Stimulated activated CD8-positive, alpha-beta memory T cell treated with anti-CD3 and anti-CD28 coated beads, Interleukin-4, amount 100 ng/mL, for 4 hours (primary cell): ENCODE measurements around the gene HAPLN2.
"Not testable (repeated sequence)": the region's sequence is repeated elsewhere in the genome, so short reads cannot be mapped to it uniquely, and the experiment has no call there.

Source experiments
- DNase-seq, 2 donors: peaks; one replicate each; pipeline ENCODE4 v3.0.0-alpha.2; 2020; ENCODE audit warnings: low read depth in 2 of 2, low spot score in 1 of 2

The HAPLN2 gene

DNA sequence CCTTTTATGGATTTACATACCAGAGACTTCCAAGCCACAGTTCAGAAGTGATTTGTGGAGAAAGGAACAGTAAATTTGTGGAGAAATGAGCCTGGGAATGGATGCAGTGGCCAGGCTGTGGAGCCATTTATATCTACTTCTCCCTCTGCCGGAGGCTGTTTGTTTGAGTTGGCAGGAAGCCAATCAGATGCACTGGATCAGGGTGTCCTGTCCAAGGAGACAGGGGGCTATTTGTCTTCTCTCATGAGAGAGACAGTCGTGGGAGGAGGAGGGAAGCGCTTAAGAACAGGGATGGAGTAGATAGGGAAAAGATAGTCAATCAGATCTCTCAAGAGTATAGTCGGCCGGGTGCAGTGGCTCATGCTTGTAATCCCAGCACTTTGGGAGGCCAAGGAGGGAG lies 2.8 kb upstream of the HAPLN2 start:
- DNase-seq = no peak

DNA sequence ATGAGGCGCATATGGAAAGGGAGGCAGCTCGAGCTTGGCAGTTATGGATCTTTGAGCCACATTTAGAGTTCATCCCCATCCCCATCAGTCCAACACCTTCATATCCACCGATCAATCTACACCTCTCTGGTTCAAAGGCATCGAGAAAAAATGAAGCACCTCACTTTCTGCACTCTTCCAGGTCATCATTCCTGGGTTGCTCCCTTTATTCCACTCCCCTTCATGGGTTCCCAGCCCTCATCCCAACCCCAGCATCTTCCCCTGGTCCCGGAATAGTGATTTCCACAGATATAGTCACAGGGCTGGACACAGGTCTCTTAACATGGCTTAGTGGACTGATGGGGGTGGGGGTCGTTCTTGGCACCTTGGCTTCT lies 354 bp downstream of the HAPLN2 start:
- no peak for DNase-seq

DNA sequence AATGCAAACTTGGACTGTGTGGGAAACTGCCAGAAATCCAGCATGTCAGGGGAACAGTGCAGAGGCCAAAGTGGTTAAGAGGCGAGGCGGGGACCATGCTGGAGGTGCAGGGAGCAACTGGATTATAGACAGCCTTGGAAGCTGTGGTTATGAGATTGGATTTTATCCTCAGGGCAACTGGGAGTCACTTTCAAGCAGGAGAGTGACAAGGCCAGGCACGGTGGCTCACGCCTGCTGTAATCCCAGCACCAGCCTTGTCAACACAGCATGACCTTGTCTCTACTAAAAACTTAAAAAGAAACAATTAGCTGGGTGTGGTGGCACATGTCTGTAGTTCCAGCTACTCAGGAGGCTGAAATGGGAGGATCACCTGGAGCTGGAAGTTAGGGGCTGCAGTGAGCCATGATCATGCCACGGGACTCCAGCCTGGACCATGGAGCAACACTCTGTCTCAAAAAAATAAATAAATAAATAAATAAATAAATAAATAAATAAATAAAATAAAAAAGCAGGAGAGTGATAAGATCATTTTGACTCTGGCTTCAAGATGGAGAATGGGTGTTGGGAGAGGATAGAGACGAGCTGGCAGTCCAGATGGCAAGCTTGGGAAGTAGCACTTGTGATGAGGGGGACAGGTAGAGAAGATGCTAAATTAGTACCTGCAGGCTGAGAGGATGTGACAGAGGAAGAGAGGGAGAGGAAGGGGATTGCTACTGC lies 3.5 kb downstream of the HAPLN2 start:
- DNase-seq = no peak

DNA sequence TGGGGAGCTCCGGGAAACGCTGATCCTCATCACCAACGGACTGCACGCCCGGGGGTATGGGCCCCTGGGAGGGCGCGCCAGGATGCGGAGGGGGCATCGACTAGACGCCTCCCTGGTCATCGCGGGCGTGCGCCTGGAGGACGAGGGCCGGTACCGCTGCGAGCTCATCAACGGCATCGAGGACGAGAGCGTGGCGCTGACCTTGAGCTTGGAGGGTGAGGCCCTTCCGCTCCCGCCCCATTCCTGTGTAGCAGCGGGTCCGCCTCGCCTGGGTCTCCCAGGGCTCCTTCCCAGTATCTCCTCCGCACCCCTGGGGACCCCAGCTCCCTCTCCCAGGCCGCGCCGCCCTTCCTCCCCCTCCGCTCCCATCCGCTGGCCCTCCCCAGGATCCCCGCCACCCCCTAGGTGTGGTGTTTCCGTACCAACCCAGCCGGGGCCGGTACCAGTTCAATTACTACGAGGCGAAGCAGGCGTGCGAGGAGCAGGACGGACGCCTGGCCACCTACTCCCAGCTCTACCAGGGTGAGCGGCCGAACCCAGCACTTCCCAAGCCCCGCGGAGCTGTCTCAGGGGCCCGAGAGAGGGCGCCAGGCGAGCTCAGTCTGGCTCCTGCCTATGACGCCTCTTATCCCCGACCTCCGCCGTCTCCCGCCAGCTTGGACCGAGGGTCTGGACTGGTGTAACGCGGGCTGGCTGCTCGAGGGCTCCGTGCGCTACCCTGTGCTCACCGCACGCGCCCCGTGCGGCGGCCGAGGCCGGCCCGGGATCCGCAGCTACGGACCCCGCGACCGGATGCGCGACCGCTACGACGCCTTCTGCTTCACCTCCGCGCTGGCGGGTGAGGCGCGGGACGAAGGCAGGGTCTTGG lies 5.0 kb downstream of the HAPLN2 start:
- no peak for DNase-seq

DNA sequence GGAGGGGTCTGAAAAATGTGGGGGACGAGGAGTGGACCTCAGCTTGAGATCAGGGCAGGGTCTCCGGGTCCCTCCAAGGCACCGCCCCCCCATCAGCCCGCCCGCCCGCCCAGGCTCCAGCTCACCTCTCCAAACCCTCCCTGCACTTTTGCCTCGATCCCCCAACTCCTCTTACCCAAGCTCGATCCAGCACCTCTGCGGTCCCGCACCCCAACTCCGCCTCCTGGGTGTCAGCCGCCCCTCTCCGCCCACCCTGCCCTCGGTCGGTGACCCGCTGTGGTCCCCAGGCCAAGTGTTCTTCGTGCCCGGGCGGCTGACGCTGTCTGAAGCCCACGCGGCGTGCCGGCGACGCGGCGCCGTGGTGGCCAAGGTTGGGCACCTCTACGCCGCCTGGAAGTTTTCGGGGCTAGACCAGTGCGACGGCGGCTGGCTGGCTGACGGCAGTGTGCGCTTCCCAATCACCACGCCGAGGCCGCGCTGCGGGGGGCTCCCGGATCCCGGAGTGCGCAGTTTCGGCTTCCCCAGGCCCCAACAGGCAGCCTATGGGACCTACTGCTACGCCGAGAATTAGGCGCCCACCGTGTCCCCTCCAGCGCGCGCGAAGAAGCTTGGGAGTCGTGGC lies 5.7 kb downstream of the HAPLN2 start:
- no peak for DNase-seq

DNA sequence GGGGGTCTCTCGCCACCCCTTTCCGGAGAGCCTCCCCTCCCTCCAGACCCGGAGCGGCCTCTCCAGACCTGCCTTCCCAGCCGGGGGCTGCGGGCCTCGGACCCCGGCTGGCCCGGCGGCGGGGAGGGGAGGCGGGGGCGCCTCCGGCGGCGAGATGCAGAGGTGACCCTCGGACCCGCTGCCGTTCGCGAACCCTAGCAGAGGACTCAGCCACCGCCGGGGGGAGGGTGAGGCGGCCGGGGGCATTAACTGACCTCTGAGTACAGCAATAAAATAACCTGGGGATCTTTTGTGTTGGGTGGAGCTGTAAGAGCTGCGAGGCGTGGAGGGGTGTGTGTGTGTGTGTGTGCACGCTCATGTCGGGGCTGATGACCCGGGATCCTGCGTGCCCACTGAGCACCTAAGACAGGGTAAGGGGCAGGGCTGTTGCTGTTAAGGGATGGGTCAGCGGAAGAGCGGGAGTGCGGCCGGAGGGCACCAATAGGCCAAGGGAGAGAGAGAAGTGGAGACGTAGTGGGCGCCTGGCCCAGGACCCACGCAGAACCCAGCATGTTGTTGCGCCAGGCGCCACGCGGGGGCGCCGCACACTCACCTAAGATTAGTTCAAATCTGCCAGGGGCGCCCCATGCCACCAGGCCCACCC lies 6.3 kb downstream of the HAPLN2 start:
- DNase-seq = peak; percentile 40 to 45

DNA sequence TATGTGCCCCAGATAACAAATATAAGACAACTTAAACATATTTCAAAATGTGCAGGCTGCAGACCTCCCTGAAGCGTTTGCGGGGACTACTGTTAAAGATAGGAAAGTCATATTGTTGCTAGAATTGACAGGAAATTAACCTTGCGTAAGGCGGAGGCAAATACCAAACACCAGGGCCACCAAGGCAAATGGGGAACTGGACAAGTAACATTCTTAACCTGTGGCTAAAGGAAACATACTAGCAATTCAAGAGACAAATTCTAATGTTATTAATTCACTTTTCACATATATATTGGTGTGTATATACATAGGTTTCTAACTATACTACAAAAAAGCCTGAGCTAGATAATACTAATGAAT lies 6.8 kb downstream of the HAPLN2 start:
- no peak for DNase-seq

DNA sequence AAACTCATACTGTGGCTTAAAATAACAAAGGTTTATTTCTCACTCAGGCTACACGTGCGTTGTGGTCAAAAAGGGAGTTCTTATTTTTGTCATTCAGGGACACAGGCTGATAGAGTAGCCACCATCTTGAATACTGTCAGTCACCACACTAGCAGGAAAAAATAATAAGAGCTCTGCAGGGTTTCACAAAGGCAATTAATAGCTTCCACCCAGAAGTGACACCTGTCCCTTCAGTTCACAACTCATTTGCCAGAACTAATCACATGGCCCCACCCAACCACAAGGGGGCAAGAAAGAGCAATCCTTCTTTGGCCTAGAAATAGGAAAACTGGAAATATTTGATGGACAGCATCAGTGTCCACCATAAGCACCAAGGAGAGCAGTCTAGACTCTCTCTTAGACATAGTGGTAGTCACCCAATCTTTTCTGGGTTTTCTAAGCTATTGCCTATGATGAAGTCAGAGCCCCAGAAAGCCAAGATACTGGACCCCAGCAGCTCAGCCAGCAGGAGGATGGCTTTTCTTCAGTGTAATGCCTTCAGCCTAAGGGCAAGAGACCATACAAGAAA lies 8.2 kb downstream of the HAPLN2 start:
- no peak for DNase-seq

DNA sequence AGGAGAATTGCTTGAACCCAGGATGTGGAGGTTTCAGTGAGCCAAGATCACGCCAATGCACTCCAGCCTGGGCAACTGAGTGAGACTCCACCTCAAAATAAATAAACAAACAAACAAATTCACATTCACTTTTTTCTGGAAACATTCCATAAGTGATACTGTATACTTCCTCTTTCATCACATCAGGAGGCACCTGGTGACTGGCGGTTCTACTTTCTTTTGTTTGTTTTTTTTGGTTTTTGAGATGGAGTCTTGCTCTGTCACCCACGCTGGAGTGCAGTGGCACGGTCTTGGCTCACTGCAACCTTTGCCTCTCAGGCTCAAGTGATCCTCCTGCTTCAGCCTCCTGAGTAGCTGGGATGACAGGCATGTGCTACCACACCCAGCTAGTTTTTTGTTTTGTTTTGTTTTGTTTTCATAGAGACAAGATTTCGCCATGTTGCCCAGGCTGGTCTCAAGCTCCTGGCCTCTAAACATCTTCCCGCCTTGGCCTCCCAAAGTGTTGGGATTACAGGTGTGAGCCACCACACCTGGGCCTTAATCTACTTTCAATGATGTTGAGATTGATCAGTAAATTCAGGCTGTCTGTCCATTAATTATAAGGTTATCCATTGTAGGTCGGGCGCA lies 10.7 kb downstream of the HAPLN2 start:
- DNase-seq = no peak

DNA sequence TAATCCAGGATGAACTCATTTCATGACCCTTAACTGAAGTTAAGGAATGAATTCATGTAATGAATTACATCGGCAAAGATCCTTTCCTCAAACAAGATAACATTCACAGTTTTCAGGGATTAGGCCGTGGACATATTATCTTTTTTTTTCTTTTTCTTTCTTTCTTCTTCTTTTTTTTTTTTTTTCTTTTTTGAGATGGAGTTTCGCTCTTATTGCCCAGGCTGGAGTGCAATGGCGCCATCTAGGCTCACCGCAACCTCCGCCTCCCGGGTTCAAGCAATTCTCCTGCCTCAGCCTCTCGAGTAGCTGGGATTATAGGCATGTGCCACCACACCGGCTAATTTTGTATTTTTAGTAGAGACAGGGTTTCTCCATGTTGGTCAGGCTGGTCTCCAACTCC lies 11.9 kb downstream of the HAPLN2 start:
- DNase-seq = not testable (repeated sequence)

DNA sequence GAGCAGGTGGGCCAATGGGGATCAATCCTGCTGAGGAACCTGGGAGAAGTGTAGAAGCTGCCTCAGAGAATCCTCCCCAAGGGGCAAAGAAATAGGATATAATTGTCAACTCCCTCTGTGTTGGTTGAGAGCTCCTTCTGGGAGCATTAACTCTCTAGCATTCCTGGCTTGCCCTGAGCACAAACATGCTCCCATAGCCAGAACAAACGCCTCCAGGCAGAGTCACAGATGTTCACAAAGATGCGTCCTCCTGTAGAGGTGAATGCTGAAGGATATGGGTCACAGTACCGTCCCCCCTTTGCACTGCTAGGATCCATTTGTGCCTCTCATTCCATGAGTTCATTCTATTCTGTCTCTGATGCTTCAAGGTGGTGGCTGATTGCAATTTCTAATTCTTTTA lies 13.1 kb downstream of the HAPLN2 start:
- DNase-seq = no peak

DNA sequence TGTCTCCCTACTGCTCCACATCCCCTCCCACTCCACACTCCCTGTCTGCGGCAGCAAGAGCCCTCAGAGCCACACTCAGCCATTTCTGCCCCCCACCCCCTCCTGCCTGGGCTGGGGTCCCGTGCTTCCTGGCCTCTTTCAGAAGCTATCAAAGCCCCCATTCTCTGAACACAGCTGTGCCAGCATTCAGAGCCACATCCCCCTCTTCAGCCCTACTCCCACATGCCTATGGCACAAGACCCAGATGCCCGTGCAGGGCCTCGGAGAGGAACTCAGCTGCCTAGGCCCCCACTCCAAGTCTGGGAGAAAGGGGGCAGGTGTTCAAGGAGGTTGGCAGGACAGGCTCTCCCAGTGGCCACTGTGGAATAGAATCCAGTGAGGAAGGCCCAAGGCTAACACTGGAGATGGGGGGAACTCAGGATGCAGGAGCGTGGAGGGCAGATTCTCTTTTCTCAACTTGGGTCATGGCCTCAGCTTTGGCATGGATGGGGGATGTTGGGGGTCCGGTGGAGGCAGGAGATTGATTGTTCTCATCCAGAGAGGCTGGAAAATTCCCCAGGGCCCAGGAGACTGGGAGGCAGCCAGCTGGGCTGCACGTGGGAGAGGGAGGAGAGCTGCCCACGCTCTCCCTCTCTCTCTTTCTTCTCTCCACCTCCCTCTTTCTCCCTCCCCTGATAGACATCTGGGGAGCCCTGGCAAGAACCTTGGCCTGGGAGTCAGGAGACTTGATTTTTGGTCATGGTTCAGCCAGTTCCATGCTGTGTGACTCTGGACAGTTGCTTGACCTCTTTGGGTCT lies 19.2 kb downstream of the HAPLN2 start:
- no peak for DNase-seq

DNA sequence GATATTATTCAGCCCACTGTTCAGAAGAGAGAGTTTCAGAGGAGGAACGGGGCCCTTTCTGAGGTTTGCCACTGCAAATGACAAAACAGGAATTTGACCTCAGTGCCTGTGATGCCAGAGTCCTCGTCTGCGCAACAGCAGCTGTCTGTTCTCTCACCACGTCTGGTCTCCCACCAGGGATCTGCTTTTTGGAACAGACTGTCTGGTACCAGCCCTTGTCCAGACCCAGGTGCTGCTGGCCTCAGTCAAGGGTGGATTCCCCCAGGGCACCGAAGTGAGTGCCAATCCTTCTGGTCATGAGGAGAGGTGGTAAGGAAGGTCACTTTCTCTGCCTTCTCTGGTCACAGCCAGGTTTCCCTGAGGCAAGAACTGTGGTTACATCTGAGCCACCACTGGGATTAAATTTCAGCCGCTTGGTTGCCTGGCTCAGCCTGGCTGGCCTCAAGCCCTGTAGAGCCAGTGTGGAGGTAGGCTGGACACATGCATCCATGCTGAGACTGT lies 20.4 kb downstream of the HAPLN2 start:
- DNase-seq = no peak

DNA sequence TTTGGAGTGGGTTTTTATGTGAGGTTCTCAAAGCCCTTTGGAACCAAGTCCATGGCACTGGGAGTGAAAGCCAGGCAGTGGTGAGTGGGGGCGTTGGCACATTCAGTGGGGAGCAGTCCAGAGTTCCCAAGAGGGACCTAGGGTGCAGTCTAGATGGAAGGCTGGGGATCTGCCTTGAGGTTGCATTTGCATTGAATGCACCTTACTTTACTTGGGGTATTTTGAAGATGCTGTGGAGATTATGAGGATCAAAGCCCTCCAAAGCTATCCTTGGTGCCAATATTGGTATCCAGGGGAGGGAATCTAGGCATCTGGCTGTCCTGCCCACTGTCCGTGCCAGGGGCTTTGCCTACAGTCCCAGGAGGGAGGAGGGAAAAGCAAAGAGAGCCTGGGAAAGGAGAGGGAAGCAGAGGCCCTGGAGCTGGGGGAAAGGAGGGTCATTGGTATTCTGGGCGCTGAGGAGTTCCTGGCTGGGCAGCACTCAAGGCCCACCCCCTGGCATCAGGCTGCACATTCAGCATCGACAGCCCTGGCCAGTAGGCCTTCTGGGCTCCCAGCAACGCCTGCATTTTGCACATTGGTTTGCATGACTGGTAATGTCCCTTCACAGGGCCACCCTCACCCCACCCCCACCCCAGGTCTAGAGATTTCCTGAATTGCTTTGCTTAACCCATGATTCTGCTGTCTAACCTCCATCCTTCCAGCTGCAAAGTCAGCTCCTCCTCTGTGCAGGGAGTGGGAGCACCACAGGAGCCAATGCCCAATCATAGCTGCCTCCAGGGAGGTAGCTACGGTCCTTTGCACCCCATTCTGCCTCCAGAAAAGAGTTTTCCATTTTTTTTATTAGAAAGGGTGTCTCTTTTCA lies 21.9 kb downstream of the HAPLN2 start:
- DNase-seq = no peak

DNA sequence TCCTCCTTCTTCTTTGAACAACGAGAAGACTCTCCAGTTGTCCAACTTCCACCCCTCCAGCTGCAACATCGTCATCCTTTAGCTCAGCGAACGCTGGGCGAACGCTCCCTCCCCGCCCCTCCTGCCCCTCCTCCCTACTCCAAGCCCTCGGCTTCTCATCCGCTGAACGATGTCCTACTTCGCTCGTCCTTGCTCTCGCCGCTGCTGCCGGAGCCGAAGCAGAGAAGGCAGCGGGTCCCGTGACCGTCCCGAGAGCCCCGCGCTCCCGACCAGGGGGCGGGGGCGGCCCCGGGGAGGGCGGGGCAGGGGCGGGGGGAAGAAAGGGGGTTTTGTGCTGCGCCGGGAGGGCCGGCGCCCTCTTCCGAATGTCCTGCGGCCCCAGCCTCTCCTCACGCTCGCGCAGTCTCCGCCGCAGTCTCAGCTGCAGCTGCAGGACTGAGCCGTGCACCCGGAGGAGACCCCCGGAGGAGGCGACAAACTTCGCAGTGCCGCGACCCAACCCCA lies 22.6 kb downstream of the HAPLN2 start, which contains the start of gene BCAN:
TSS of gene BCAN (plus strand) at position 357 of the 504 bp plus-strand sequence. CDS start 3,938 bp downstream, outside the sequence.
- no peak for DNase-seq

DNA sequence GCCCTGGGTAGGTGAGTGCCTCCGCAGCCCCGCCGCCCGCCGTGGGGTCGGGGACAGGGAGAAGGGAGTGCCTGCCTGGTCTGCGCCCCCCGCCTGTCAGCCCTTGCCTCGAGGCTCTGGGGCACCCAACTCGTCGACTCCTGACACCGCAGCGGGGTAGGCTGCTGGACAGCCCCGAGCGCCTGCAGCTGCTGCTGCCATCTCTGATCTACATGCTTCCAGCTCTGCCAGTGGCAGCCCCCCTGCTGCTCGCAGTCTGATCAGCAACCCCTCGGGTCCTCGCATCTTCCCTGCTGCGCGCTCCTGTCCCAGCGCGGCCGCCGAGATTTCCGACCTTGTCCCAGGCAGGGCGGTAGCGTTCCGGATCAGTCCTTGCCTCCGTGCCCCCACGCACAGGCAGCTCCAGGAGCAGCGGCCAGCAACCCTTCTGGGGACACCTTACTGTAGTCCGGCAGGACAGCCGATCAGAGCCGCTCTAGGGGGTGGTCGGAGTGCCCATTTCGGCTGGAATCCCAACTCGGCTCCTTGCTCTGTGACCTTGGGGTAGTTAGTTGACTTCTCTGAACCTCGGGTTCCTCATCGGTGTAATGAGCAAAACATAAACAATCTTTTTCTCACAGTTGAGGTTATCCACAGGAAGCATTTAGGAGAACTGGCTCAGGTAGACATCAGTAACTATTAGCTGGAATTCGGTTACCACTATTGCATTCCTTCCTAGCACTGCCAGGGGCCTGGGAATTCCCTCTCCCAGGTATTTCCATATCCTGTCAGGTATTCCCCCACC lies 23.2 kb downstream of the HAPLN2 start:
- DNase-seq = no peak

DNA sequence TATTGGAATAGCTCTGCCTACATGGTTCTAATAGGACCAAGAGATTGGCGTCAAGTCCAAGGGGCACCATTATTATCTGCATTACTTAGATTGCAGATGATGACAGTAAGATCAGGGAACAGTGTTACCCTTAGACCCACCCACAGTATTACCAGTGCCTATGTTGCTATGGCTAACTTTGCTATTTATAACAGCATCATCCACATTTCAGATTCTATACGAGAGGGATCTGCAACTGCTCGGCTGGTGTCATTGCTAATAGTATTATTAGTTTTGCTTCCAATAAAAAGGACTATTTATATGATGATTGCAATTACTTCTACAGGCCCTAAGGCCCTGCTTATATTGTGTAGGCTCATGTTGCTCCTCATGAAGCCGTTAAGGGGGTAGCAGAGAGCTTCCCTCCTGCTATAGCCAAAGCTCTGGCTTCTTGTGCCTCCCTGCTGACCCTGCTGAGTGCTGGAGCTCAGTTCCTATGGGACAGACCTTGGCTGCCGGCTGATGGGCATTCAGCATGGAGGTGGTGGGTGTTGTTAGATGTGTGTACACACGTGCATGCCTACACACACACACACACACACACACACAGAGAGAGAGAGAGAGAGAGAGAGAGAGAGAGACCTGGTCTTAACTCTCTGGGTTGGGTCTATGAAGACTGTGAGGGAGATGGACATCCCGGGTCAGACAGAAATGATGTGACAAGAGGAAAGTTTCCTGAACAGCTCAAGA lies 24.0 kb downstream of the HAPLN2 start:
- no peak for DNase-seq
